SIG-M5 (cell line): Measurements from ENCODE around the gene ANO10.
"Not testable (repeated sequence)": the region's sequence is repeated elsewhere in the genome, so short reads cannot be mapped to it uniquely, and the experiment has no call there.

Experiments
- DNase-seq: peaks from one replicate; lab custom pipeline; 2025; lab: John Stamatoyannopoulos, UW

The ANO10 gene

DNA sequence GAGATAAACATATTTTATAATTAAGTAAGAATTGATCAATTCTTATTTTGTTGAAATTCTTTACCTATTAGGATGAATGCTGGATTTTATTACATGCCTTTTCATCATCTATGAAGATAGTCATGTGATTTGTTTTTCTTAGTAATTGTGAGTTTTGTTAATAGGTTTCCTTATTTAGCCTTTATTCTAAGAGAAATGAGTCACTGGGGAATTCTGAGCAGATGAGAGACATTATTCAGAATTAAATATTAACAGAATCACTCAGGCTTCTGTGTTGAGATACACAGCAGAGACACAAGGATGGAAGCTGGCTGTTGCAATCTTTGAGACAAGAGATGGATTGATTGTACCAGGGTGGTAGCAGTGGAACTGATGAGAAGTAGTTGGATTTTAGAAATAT is 7.4 kb upstream of the ANO10 start:
- DNase-seq, result no peak

- DNase-seq, result no peak
Measured at GRCh38 chr3:43627360-43627759, 5.5 kb upstream of the ANO10 start.

DNA sequence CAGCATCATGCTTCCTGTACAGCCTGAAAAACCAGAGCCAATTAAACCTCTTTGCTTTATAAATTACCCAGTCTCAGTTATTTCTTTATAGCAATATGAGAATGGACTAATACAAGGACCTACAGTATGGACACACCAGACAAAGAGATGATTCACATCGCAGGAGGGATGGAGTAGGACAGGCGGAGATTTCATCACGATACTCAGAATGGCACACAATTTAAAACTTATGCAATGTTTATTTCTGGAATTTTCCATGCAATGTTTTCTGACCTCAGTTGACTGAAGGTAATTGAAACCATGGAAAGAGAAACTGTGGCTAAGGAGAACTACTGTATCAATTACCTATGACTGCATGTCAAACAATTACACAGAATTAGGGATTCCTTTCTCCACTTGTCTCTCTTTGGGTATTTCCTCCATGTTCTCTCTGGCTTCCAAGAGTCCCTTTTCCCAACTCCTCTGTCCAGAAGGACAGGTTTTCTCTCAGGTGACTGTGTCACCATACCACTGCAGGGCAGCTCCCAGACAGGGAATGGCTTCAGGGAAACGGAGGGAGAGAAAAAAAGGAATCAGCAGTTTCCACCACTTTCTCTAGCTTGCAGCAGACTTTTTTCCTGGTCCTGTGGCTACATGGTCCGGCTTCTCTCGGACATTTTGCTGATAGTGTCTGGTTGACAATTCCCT is 3.0 kb upstream of the ANO10 start:
- DNase-seq, result no peak

- no peak for DNase-seq
Measured at GRCh38 chr3:43620831-43621655, 768 bp downstream of the ANO10 start.

GRCh38 chr3:43619588-43619987 is 2.2 kb downstream of the ANO10 start:
- DNase-seq, result no peak

DNA sequence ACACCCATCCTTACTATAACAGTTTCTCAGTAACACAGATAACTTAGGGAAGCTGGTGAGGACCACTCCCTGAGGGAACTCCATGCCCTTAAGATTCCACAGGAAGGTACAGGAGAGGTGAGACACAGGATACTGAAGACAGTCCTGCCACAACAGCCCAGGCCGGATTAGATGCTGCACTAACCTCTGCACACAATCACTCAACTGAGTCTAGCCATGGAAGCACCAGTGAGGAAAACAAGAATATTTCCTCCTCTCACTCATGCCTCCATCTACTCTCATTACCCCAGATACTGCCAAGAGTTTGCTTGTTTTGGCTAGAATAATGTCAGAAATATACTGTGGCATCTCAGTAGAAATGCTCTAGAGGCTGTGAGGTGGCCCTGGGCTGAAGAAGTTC is 3.7 kb downstream of the ANO10 start:
- no peak for DNase-seq

DNA sequence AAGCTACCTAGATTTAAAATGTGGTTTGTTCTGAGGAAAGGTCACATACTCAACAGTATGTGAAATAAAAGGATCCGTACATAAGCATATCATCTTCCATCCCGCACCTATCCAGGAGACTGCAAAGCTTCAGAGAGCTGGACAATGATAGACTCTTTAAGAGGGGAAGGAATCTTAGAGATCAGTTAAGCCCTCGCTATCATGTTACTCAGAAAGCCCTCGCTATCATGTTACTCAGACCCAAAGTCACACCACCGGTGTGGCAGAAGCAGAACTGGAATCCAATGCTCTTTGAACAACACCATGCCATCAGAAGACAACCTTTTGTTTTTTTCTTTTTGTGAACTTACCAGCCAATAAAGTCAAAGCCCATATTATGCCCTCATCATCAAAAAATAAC is 5.8 kb downstream of the ANO10 start:
- DNase-seq, result no peak

DNA sequence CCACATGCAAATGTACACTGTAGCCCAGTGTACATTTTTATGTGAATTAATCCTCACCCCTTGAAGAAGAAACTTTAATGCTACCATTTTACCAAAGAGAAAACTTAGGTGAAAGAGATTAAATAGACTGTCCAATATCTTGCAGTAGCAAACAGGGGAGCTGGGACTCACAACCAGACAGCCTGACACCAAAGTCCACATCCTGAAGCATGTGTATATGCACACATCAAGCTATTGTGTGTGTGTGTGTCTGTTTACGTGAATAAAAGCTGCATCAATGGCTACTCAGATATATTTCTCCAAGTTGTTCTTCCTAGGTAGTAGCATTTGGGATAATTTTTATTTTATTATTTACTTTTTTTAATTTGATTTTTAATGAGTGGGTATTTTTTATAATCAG is 6.7 kb downstream of the ANO10 start:
- no peak for DNase-seq

DNA sequence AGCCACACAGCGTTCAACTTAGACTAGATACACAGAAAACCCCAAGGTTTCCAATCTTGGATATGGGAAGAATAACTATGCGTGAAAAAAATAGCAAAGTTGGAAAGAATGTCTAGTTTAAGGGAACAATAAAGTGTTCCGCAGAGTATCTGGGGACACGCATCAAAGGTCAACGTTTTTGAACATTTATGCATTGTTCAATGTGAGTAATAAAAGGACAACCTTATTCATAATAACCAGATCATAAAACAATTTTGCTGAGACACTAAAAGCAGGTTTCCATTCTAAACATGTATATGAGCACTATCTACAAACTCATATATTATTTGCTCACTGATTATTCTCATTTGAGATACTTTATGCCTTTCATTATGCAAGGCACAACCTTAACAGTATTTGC is 7.8 kb downstream of the ANO10 start:
- no peak for DNase-seq

GRCh38 chr3:43612419-43612818 is 9.4 kb downstream of the ANO10 start:
- DNase-seq, result no peak

GRCh38 chr3:43609406-43609805 is 12.4 kb downstream of the ANO10 start:
- DNase-seq, result no peak

DNA sequence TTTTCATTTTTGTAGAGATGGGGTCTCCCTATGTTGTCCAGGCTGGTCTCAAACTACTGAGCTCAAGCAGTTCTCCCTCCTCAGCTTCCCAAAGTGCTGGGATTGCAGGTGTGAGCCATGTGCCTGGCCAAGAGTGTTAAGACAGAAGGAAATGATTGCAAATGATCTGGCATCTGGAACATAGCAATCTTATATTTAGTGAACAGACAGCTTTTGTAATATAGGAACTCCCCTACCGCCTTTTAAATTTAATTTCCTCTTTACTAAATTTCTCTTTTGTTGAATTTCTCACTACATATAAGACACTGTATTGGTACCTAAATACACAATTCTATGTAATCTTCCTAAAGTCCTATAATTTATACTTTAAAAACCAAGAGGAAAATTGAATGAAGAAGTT is 13.1 kb downstream of the ANO10 start:
- no peak for DNase-seq

GRCh38 chr3:43606284-43606683 is 15.5 kb downstream of the ANO10 start:
- DNase-seq, result no peak

GRCh38 chr3:43599959-43600358 is 21.9 kb downstream of the ANO10 start:
- not testable (repeated sequence) for DNase-seq

GRCh38 chr3:43597961-43598360 is 23.9 kb downstream of the ANO10 start:
- DNase-seq, result no peak

GRCh38 chr3:43596178-43596577 is 25.6 kb downstream of the ANO10 start:
- DNase-seq, result not testable (repeated sequence)

GRCh38 chr3:43595280-43595679 is 26.5 kb downstream of the ANO10 start:
- DNase-seq, result not testable (repeated sequence)

DNA sequence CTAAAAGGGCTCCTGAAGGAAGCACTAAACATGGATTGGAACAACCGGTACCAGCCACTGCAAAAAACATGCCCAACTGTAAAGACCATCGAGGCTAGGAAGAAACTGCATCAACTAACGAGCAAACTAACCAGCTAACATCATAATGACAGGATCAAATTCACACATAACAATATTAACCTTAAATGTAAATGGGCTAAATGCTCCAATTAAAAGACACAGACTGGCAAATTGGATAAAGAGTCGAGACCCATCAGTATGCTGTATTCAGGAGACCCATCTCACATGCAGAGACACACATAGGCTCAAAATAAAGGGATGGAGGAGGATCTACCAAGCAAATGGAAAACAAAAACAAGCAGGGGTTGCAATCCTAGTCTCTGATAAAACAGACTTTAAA is 28.2 kb downstream of the ANO10 start:
- not testable (repeated sequence) for DNase-seq

DNA sequence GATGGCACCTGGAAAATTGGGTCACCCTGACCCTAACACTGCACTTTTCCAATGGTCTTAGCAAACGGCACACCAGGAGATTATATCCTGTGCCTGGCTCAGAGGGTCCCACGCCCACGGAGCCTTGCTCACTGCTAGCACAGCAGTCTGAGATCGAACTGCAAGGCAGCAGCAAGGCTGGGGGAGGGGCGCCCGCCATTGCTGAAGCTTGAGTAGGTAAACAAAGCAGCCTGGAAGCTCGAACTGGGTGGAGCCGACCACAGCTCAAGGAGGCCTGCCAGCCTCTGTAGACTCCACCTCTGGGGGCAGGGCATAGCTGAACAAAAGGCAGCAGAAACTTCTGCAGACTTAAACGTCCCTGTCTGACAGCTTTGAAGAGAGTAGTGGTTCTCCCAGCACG is 29.9 kb downstream of the ANO10 start:
- DNase-seq, result not testable (repeated sequence)

DNA sequence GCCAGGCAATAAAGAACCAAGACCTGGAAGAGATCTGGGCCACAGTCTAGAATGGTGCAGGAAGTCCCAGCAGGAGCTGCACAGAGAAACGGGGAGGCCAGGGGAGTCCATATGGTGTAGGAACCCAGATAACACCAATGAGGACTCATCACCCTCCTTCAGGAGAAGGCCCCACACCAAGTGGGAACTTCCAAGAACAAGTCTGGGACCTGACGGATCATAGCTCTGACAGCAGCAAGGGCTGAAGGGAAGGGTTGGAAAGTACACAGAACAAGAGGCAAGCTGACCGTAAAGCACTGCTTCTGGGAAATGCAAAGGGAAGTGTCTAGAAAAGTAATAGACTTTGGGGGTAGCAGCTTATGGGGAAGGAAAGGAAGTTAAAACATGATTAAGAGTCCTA is 34.5 kb downstream of the ANO10 start:
- DNase-seq, result no peak

DNA sequence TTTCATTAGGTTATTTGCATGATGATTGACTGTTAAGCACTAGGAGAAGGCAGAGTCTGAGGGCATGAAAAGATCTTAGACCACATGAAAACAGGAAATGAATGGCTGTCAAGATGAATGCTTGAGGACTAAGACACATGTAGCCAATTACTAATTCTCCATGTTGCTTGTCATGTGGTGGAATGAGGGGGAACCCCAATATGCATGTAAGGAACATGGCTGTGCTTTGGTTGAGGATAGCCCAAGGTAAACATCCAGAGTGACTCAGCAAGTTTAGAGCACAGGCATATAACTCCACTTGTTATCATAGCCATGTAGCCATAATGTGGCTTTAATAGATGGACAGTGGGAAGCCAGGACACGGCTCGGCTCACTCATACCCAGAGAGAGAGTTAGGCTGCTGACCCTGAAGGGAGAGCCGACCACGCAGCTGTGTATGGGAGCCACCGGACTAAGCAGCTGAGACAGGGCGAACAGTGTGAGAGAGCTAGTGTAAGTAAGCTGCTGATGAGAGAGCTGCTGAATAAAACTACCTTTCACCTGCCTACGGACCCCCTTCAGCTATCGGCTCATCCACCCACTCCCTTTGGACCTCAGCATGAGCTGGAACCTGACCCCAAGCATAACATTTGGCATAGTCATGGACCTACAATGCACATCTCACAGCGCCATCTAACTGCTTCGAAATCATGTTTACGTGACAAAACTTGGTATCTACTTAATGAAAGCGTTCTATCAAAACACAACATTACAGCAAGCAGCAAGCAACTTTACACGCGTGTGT is 37.6 kb downstream of the ANO10 start:
- no peak for DNase-seq

DNA sequence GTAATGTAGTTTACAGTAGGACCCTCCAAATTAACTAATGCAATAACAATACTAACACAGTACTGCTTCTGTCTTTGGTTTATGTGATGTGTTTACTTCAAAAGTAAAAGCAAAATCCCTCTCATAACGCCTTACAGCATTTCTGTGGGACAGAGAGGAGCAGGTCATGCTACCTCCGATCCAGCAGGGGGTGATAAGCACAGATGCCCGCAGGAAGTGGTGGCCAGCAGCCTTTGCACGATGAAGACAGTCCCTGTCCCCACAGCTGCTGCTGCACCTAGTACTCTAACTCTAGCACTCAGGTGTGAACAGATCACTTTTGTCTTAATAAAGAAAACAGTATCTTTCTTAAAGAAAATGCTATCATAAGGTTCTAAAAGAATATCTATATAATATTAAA is 38.3 kb downstream of the ANO10 start:
- DNase-seq, result no peak

DNA sequence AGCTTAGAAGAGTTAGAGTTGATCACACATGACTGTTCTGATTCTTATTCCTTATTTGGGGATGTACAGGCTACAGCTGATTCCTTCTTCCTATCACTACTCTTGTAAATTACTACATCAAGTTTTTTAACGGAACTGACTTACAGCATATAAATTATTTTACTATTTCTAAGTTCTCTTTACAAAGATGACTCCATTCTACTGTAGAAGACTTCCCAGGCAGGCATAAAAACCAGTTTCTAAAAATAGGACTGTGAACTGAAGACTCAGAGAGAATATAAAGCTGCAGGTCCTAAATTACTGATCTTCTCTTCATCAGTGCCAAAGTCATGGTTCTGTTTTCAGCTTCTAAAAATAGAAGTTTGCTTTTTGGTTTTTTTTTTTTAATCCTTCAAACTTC is 38.9 kb downstream of the ANO10 start:
- no peak for DNase-seq
